Thyroid gland (tissue), 4 donors: ENCODE data around the gene ALKBH7. TPM values are rescaled to one million over a fixed set of nuclear protein-coding genes. Genes with fewer than 3 reads are reported as not detected.

ENCODE experiments used
- DNase-seq, 2 donors: peaks; one replicate each; pipeline ENCODE4 v3.0.0-alpha.2; 2019
- H3K27ac ChIP-seq, 3 donors: fragments of 200-600 bp; sonication (generic); 1 replicate in 2 of 3; 2 replicates in 1 of 3; pipeline ENCODE4 v1.5.1; 2016 to 2019; ENCODE audit warnings: mild to moderate bottlenecking in 1 of 3, moderate library complexity in 1 of 3
- H3K27me3 ChIP-seq: fragments of 200-600 bp; sonication (generic); one replicate; pipeline ENCODE4 v1.5.1; 2019
- H3K36me3 ChIP-seq, 2 donors: fragments of 200-600 bp; sonication (generic); one replicate each; pipeline ENCODE4 v1.5.1; 2016 to 2019
- H3K4me1 ChIP-seq, 2 donors: fragments of 200-600 bp; sonication (generic); one replicate each; pipeline ENCODE4 v1.5.1; 2017 to 2019
- H3K4me3 ChIP-seq, 3 donors: fragments of 200-600 bp; sonication (generic); replicated peaks in 1 of 3; 1 replicate in 2 of 3; 2 replicates in 1 of 3; pipeline ENCODE4 v1.5.1; 2016; ENCODE audit warnings: mild to moderate bottlenecking in 1 of 3
- H3K9me3 ChIP-seq: fragments of 200-600 bp; sonication (generic); one replicate; pipeline ENCODE4 v1.5.1; 2017
- CTCF ChIP-seq, 6 experiments: fragments of 200-600 bp in 3 of 6; fragments of 450-650 bp in 3 of 6; sonication (generic) in 3 of 6; IDR thresholded peaks; one replicate each; pipeline ENCODE4 v1.5.1; 2016 to 2019; ENCODE audit warnings: antibody characterized with exemption in 6 of 6, mild to moderate bottlenecking in 2 of 6, inconsistent platforms in 1 of 6, moderate library complexity in 1 of 6
- POLR2A ChIP-seq, 2 donors: fragments of 450-650 bp; IDR thresholded peaks; one replicate each; pipeline ENCODE4 v1.6.1; 2017; ENCODE audit warnings: antibody characterized with exemption in 2 of 2, mild to moderate bottlenecking in 2 of 2, moderate library complexity in 1 of 2
- WGBS, 2 donors: methylation state at CpG; one replicate each; pipeline ENCODE4 v1.1.5; 2017; 5-methylcytosine and 5-hydroxymethylcytosine counted together
- intact Hi-C: fragments of 100-400 bp; cut with DNase I; formaldehyde crosslinking; loops from one replicate; pipeline ENCODE4 v1.15.1; 2023
- total RNA-seq, 4 donors: library from RNA; depleted of rRNA; stranded (reverse); fragments of >200 nt; gene quantifications; one replicate each; pipeline ENCODE4 v1.2.3, GENCODE V29; 2016

Gene ALKBH7
- total RNA-seq, 4 donors from 2014 or later, result 71.8 to 146 (median 91.4) TPM

GRCh38 chr19:6413721-6414643 is 41.4 kb downstream of the ALKBH7 start:
- Histone ChIP-seq H3K9me3 (no peaks in the 10 kb centered on the region), H3K27me3 (no peaks in the 10 kb centered on the region), H3K4me3 (no peak overlapping the region), H3K27ac (peak overlapping the region; percentile 8 to 73 (median 64)), H3K36me3 (peaks cover 49 to 52% of the 10 kb centered on the region in 2 donors), H3K4me1 (peaks cover 19 to 21% of the 10 kb centered on the region in 2 donors)
- 68 to 73% methylated on average over 42 of the region's 42 CpGs for WGBS, 2 donors
- DNase-seq, result no peak
- no peak for TF ChIP-seq POLR2A (IDR thresholded peaks at IDR 0.05)
- no peak for TF ChIP-seq CTCF (IDR thresholded peaks at IDR 0.05)
- intact Hi-C loops, result no loop called here

- 92% methylated on average over 33 to 45 of the region's 47 CpGs for WGBS, 2 donors
- Histone ChIP-seq H3K4me1 (peaks cover 19 to 21% of the 10 kb centered on the region in 2 donors), H3K36me3 (peaks cover 59 to 62% of the 10 kb centered on the region in 2 donors), H3K27me3 (no peaks in the 10 kb centered on the region), H3K27ac (no peak overlapping the region), H3K9me3 (no peaks in the 10 kb centered on the region), H3K4me3 (no peak overlapping the region)
- TF ChIP-seq CTCF (IDR thresholded peaks at IDR 0.05) (no peak), POLR2A (IDR thresholded peaks at IDR 0.05) (no peak)
- no peak for DNase-seq
- intact Hi-C loops, result no loop called here
These were observed 42.4 kb downstream of the ALKBH7 start for GRCh38 chr19:6414793-6415590.

GRCh38 chr19:6415591-6416190 is 43.1 kb downstream of the ALKBH7 start:
- Histone ChIP-seq H3K4me3 (no peak overlapping the region), H3K27me3 (no peaks in the 10 kb centered on the region), H3K27ac (no peak overlapping the region), H3K4me1 (peaks cover 19 to 21% of the 10 kb centered on the region in 2 donors), H3K9me3 (no peaks in the 10 kb centered on the region), H3K36me3 (peaks cover 65 to 69% of the 10 kb centered on the region in 2 donors)
- WGBS, 2 donors, result 94 to 96% methylated on average over 20 to 25 of the region's 32 CpGs
- DNase-seq, result no peak
- TF ChIP-seq CTCF (IDR thresholded peaks at IDR 0.05) (no peak), POLR2A (IDR thresholded peaks at IDR 0.05) (no peak)
- intact Hi-C loops, result no loop called here

- 93 to 96% methylated on average over 21 to 24 of the region's 29 CpGs for WGBS, 2 donors
- H3K4me1 ChIP-seq, result peaks cover 19 to 21% of the 10 kb centered on the region in 2 donors
- no peaks in the 10 kb centered on the region for H3K27me3 ChIP-seq
- DNase-seq, result no peak
- no peaks in the 10 kb centered on the region for H3K9me3 ChIP-seq
- intact Hi-C loops, result no loop called here
- H3K36me3 ChIP-seq, result peaks cover 70 to 76% of the 10 kb centered on the region in 2 donors
- no peak overlapping the region for H3K27ac ChIP-seq
- H3K4me3 ChIP-seq, result no peak overlapping the region
- TF ChIP-seq CTCF (IDR thresholded peaks at IDR 0.05) (no peak), POLR2A (IDR thresholded peaks at IDR 0.05) (no peak)
These were observed 44.2 kb downstream of the ALKBH7 start for GRCh38 chr19:6416658-6417405.
